ENCODE data around the gene ETNK1. TPM values are rescaled to one million over a fixed set of nuclear protein-coding genes. Genes with fewer than 3 reads are reported as not detected.

Gene ETNK1
- total and polyA plus RNA-seq, 5 donors from 2014 or later = 20.9 to 64.4 (median 22.0) TPM

GRCh38 chr12:22634883-22635282 lies 9.9 kb downstream of the ETNK1 start:
- Histone ChIP-seq H3K36me3 (ENCODE audit: control insufficient read depth, insufficient read depth, low read length) (peaks cover 12% of the 10 kb centered on the region), H3K4me3 (ENCODE audit: low read depth, low read length) (peak overlapping the region; percentile 5), H3K9me3 (ENCODE audit: control insufficient read depth in 2 of 2, low read length in 2 of 2) (no peaks in the 10 kb centered on the region), H3K27me3 (ENCODE audit: control insufficient read depth, insufficient read depth, low read length) (no peaks in the 10 kb centered on the region), H3K27ac (ENCODE audit: insufficient read depth, low read length, poor library complexity, severe bottlenecking) (no peak overlapping the region), H3K4me1 (ENCODE audit: control insufficient read depth, insufficient read depth, low read length, poor library complexity, severe bottlenecking) (peaks cover 10% of the 10 kb centered on the region)
- Mint-ChIP-seq H3K4me1 (peaks cover 50 to 81% (median 62%) of the 10 kb centered on the region in 4 donors), H3K9me3 (no peaks in the 10 kb centered on the region), H3K36me3 (peaks cover 15% of the 10 kb centered on the region), H3K27me3 (no peaks in the 10 kb centered on the region), H3K4me3 (no peak overlapping the region), H3K27ac (peak overlapping the region in 1 of 3 donors; percentile 59)
- ATAC-seq (ENCODE audit: low read depth in 2 of 2) = no peak
- DNase-seq = no peak

GRCh38 chr12:22635812-22636211 lies 10.8 kb downstream of the ETNK1 start:
- H3K9me3 ChIP-seq (ENCODE audit: control insufficient read depth in 2 of 2, low read length in 2 of 2) = no peaks in the 10 kb centered on the region
- Mint-ChIP-seq H3K27ac (peak overlapping the region in 1 of 3 donors; percentile 23), H3K27me3 (no peaks in the 10 kb centered on the region), H3K4me3 (peak overlapping the region in 1 of 4 donors; percentile 61), H3K36me3 (peaks cover 15% of the 10 kb centered on the region), H3K9me3 (no peaks in the 10 kb centered on the region), H3K4me1 (peaks cover 44 to 79% (median 60%) of the 10 kb centered on the region in 4 donors)
- ATAC-seq (ENCODE audit: low read depth in 2 of 2) (no peak), DNase-seq (no peak)
- no peaks in the 10 kb centered on the region for H3K27me3 ChIP-seq (ENCODE audit: control insufficient read depth, insufficient read depth, low read length)
- peaks cover 10% of the 10 kb centered on the region for H3K4me1 ChIP-seq (ENCODE audit: control insufficient read depth, insufficient read depth, low read length, poor library complexity, severe bottlenecking)
- H3K4me3 ChIP-seq (ENCODE audit: low read depth, low read length) = no peak overlapping the region
- no peak overlapping the region for H3K27ac ChIP-seq (ENCODE audit: insufficient read depth, low read length, poor library complexity, severe bottlenecking)
- H3K36me3 ChIP-seq (ENCODE audit: control insufficient read depth, insufficient read depth, low read length) = peaks cover 12% of the 10 kb centered on the region

DNA sequence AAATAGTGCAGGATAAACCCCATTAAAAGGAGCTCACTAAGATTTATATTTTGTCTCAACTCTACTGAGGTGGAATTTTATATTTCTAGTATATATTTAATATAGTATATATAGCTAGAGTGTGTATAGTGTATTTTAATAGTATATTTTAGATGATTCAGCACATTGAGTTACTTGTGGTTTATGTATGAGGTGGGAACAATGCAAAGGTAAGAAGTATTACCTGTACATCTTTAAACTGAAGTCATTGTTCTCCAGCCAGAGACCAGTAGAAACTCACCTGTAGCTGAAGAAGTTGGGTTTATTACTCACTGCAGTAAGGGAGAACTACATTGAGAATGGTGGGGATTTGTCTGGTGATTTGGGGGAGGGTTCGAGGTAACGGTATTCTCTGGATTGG lies 15.9 kb downstream of the ETNK1 start:
- no peaks in the 10 kb centered on the region for H3K27me3 ChIP-seq (ENCODE audit: control insufficient read depth, insufficient read depth, low read length)
- H3K36me3 ChIP-seq (ENCODE audit: control insufficient read depth, insufficient read depth, low read length) = peaks cover 17% of the 10 kb centered on the region
- H3K4me1 ChIP-seq (ENCODE audit: control insufficient read depth, insufficient read depth, low read length, poor library complexity, severe bottlenecking) = no peaks in the 10 kb centered on the region
- H3K4me1 Mint-ChIP-seq = peaks cover 37 to 64% (median 43%) of the 10 kb centered on the region in 4 donors
- DNase-seq (no peak), ATAC-seq (ENCODE audit: low read depth in 2 of 2) (no peak)
- H3K9me3 Mint-ChIP-seq = no peaks in the 10 kb centered on the region
- H3K4me3 Mint-ChIP-seq = peak overlapping the region in 2 of 4 donors; percentile 24 to 47
- H3K27ac Mint-ChIP-seq = peak overlapping the region in 2 of 3 donors; percentile 7 to 57
- H3K27ac ChIP-seq (ENCODE audit: insufficient read depth, low read length, poor library complexity, severe bottlenecking) = peak overlapping the region; percentile 23
- H3K9me3 ChIP-seq (ENCODE audit: control insufficient read depth in 2 of 2, low read length in 2 of 2) = no peaks in the 10 kb centered on the region
- peaks cover 8% of the 10 kb centered on the region for H3K36me3 Mint-ChIP-seq
- no peak overlapping the region for H3K4me3 ChIP-seq (ENCODE audit: low read depth, low read length)
- no peaks in the 10 kb centered on the region for H3K27me3 Mint-ChIP-seq

DNA sequence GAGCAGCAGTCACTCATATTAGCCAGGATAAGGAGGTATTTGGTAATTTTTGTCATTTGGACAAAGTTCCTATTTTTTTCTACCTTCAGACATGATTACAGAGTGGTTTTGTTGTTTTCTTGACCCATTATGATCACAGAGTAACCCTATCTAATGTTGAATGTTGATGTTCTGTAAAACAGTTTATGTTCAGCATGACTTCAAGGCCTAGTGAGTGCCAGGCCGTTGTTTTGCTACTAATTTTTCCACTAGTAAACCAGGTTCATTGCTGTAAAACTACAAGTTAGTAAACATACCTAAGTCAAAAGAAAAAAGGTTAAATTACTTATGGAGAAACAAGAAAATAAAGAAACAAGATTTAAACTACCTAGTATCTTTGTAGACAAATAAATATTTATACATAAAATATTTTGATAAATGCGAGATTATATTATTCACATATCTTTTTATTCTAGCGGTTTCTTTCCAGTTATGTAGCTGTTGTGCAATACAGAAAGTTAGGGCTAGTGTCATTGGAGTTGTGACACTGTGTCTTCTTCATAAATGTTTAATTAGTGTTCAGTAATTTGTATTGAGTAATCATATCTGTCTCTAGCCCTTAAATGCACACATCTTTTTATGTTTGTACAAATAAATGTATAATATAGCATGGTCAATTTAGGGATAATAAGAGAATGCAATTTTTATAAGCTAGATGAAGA lies 16.5 kb downstream of the ETNK1 start:
- Mint-ChIP-seq H3K27ac (peak overlapping the region in 2 of 3 donors; percentile 7 to 57), H3K4me3 (peak overlapping the region in 1 of 4 donors; percentile 24), H3K27me3 (no peaks in the 10 kb centered on the region), H3K4me1 (peaks cover 34 to 60% (median 41%) of the 10 kb centered on the region in 4 donors), H3K36me3 (peaks cover 10% of the 10 kb centered on the region), H3K9me3 (no peaks in the 10 kb centered on the region)
- ATAC-seq (ENCODE audit: low read depth in 2 of 2) (no peak), DNase-seq (no peak)
- H3K36me3 ChIP-seq (ENCODE audit: control insufficient read depth, insufficient read depth, low read length) = peaks cover 20% of the 10 kb centered on the region
- H3K27me3 ChIP-seq (ENCODE audit: control insufficient read depth, insufficient read depth, low read length) = no peaks in the 10 kb centered on the region
- H3K4me3 ChIP-seq (ENCODE audit: low read depth, low read length) = no peak overlapping the region
- H3K4me1 ChIP-seq (ENCODE audit: control insufficient read depth, insufficient read depth, low read length, poor library complexity, severe bottlenecking) = no peaks in the 10 kb centered on the region
- H3K9me3 ChIP-seq (ENCODE audit: control insufficient read depth in 2 of 2, low read length in 2 of 2) = no peaks in the 10 kb centered on the region
- H3K27ac ChIP-seq (ENCODE audit: insufficient read depth, low read length, poor library complexity, severe bottlenecking) = no peak overlapping the region

GRCh38 chr12:22648668-22649067 lies 23.7 kb downstream of the ETNK1 start:
- Mint-ChIP-seq H3K4me1 (peaks cover 24 to 57% (median 47%) of the 10 kb centered on the region in 4 donors), H3K4me3 (no peak overlapping the region), H3K27ac (no peak overlapping the region), H3K36me3 (peaks cover 25% of the 10 kb centered on the region), H3K9me3 (no peaks in the 10 kb centered on the region), H3K27me3 (no peaks in the 10 kb centered on the region)
- peaks cover 22% of the 10 kb centered on the region for H3K36me3 ChIP-seq (ENCODE audit: control insufficient read depth, insufficient read depth, low read length)
- no peak for ATAC-seq (ENCODE audit: low read depth in 2 of 2)
- no peaks in the 10 kb centered on the region for H3K4me1 ChIP-seq (ENCODE audit: control insufficient read depth, insufficient read depth, low read length, poor library complexity, severe bottlenecking)
- no peak overlapping the region for H3K4me3 ChIP-seq (ENCODE audit: low read depth, low read length)
- H3K27me3 ChIP-seq (ENCODE audit: control insufficient read depth, insufficient read depth, low read length) = no peaks in the 10 kb centered on the region
- no peak for DNase-seq
- H3K9me3 ChIP-seq (ENCODE audit: control insufficient read depth in 2 of 2, low read length in 2 of 2) = no peaks in the 10 kb centered on the region
- H3K27ac ChIP-seq (ENCODE audit: insufficient read depth, low read length, poor library complexity, severe bottlenecking) = no peak overlapping the region

DNA sequence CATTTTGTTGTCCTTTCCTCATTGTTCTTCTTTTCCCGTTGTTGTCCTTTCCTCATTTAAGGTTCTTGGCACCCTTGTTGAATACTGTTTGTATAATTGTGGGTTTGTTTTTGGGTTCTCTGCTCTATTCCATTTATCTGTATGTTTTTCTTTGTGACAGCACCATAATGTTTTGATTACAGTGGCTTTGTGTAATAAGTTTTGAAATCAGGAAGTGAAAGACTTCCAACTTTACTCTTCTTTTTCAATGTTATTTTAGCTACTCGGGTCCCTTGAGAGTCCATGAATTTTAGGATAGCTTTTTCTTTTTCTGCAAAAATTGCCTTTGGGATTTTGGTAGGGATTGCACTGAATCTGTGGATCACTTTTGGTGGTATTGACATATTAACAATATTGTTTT lies 28.1 kb downstream of the ETNK1 start:
- Histone ChIP-seq H3K27me3 (ENCODE audit: control insufficient read depth, insufficient read depth, low read length) (no peaks in the 10 kb centered on the region), H3K4me3 (ENCODE audit: low read depth, low read length) (no peak overlapping the region), H3K27ac (ENCODE audit: insufficient read depth, low read length, poor library complexity, severe bottlenecking) (no peak overlapping the region), H3K36me3 (ENCODE audit: control insufficient read depth, insufficient read depth, low read length) (peaks cover 8% of the 10 kb centered on the region), H3K4me1 (ENCODE audit: control insufficient read depth, insufficient read depth, low read length, poor library complexity, severe bottlenecking) (no peaks in the 10 kb centered on the region), H3K9me3 (ENCODE audit: control insufficient read depth in 2 of 2, low read length in 2 of 2) (no peaks in the 10 kb centered on the region)
- ATAC-seq (ENCODE audit: low read depth in 2 of 2) = no peak
- H3K4me3 Mint-ChIP-seq = no peak overlapping the region
- H3K4me1 Mint-ChIP-seq = peaks cover 43 to 66% (median 46%) of the 10 kb centered on the region in 4 donors
- no peaks in the 10 kb centered on the region for H3K27me3 Mint-ChIP-seq
- H3K9me3 Mint-ChIP-seq = no peaks in the 10 kb centered on the region
- DNase-seq = no peak
- peaks cover 28% of the 10 kb centered on the region for H3K36me3 Mint-ChIP-seq
- H3K27ac Mint-ChIP-seq = peak overlapping the region; percentile 33 to 44 (median 39)

GRCh38 chr12:22653791-22654190 lies 28.8 kb downstream of the ETNK1 start:
- Histone ChIP-seq H3K4me3 (ENCODE audit: low read depth, low read length) (no peak overlapping the region), H3K27me3 (ENCODE audit: control insufficient read depth, insufficient read depth, low read length) (no peaks in the 10 kb centered on the region), H3K36me3 (ENCODE audit: control insufficient read depth, insufficient read depth, low read length) (peaks cover 8% of the 10 kb centered on the region), H3K4me1 (ENCODE audit: control insufficient read depth, insufficient read depth, low read length, poor library complexity, severe bottlenecking) (no peaks in the 10 kb centered on the region), H3K9me3 (ENCODE audit: control insufficient read depth in 2 of 2, low read length in 2 of 2) (no peaks in the 10 kb centered on the region), H3K27ac (ENCODE audit: insufficient read depth, low read length, poor library complexity, severe bottlenecking) (no peak overlapping the region)
- Mint-ChIP-seq H3K27ac (no peak overlapping the region), H3K4me1 (peaks cover 38 to 65% (median 46%) of the 10 kb centered on the region in 4 donors), H3K9me3 (peaks cover 0 to 2% (median 0%) of the 10 kb centered on the region in 7 donors), H3K27me3 (no peaks in the 10 kb centered on the region), H3K4me3 (no peak overlapping the region), H3K36me3 (peaks cover 32% of the 10 kb centered on the region)
- ATAC-seq (ENCODE audit: low read depth in 2 of 2) = no peak
- DNase-seq = no peak

- no peak overlapping the region for H3K27ac Mint-ChIP-seq
- H3K4me3 Mint-ChIP-seq = no peak overlapping the region
Observed at GRCh38 chr12:22656376-22656775, 31.4 kb downstream of the ETNK1 start.

More at GRCh38 chr12:22656376-22656775, 31.4 kb downstream of the ETNK1 start:
- peaks cover 11% of the 10 kb centered on the region for H3K36me3 ChIP-seq (ENCODE audit: control insufficient read depth, insufficient read depth, low read length)
- no peaks in the 10 kb centered on the region for H3K4me1 ChIP-seq (ENCODE audit: control insufficient read depth, insufficient read depth, low read length, poor library complexity, severe bottlenecking)
- peaks cover 41% of the 10 kb centered on the region for H3K36me3 Mint-ChIP-seq
- H3K27me3 Mint-ChIP-seq = no peaks in the 10 kb centered on the region
- no peak for DNase-seq
- no peaks in the 10 kb centered on the region for H3K27me3 ChIP-seq (ENCODE audit: control insufficient read depth, insufficient read depth, low read length)
- no peak overlapping the region for H3K4me3 ChIP-seq (ENCODE audit: low read depth, low read length)
- peaks cover 31 to 53% (median 36%) of the 10 kb centered on the region in 4 donors for H3K4me1 Mint-ChIP-seq
- ATAC-seq (ENCODE audit: low read depth in 2 of 2) = no peak
- no peaks in the 10 kb centered on the region for H3K9me3 ChIP-seq (ENCODE audit: control insufficient read depth in 2 of 2, low read length in 2 of 2)
- H3K9me3 Mint-ChIP-seq = peaks cover 0 to 2% (median 0%) of the 10 kb centered on the region in 7 donors
- no peak overlapping the region for H3K27ac ChIP-seq (ENCODE audit: insufficient read depth, low read length, poor library complexity, severe bottlenecking)
